Adrenal gland (tissue), 12 donors: ENCODE results near the gene MYO7A. TPM values are rescaled to one million over a fixed set of nuclear protein-coding genes. Genes with fewer than 3 reads are reported as not detected.

Source experiments
- DNase-seq, 7 donors: peaks; one replicate each; pipeline ENCODE4 v3.0.0-alpha.2; 2019 to 2020
- H3K27ac ChIP-seq, 5 donors: fragments of 200-600 bp; sonication (generic) in 4 of 5; 1 replicate in 3 of 5; 2 replicates in 2 of 5; pipeline versions ENCODE4 v1.5.1 to v1.8.0; 2016 to 2020; ENCODE audit warnings: mild to moderate bottlenecking in 1 of 5
- H3K27me3 ChIP-seq: fragments of 200-600 bp; 2 replicates; pipeline ENCODE4 v1.8.0; 2021
- H3K36me3 ChIP-seq, 2 donors: fragments of 200-600 bp; replicated peaks in 1 of 2; 1 replicate in 1 of 2; 2 replicates in 1 of 2; pipeline versions ENCODE4 v1.5.1 to v1.8.0; 2018 to 2022
- H3K4me1 ChIP-seq, 2 donors: fragments of 200-600 bp; replicated peaks in 1 of 2; 1 replicate in 1 of 2; 2 replicates in 1 of 2; pipeline versions ENCODE4 v1.5.1 to v1.8.0; 2018 to 2021
- H3K4me3 ChIP-seq, 4 donors: fragments of 200-600 bp; sonication (generic) in 3 of 4; one replicate each; pipeline ENCODE4 v1.5.1; 2016 to 2018
- H3K9me3 ChIP-seq, 3 donors: fragments of 200-600 bp; sonication (generic) in 1 of 3; replicated peaks in 1 of 3; 1 replicate in 2 of 3; 2 replicates in 1 of 3; pipeline versions ENCODE4 v1.5.1 to v1.8.0; 2016 to 2021
- POLR2A ChIP-seq, 2 donors: fragments of 450-650 bp; IDR thresholded peaks; one replicate each; pipeline ENCODE4 v1.6.1; 2017; ENCODE audit warnings: antibody characterized with exemption in 2 of 2, mild to moderate bottlenecking in 2 of 2, moderate library complexity in 1 of 2
- WGBS, 4 donors: extraction: QIAGEN DNeasy Blood & Tissue Kit in 2 of 4; methylation state at CpG; one replicate each; pipeline versions ENCODE4 v1.1.5 to v1.1.7; 2013 to 2017; 5-methylcytosine and 5-hydroxymethylcytosine counted together
- intact Hi-C, 2 donors: fragments of 100-400 bp; cut with DNase I; formaldehyde crosslinking; loops; one replicate each; pipeline versions ENCODE4 v1.14.1 to v1.15.0; 2022 to 2023
- polyA plus RNA-seq, 3 donors: library from polyadenylated mRNA; stranded (reverse); fragments of 200-250 nt in 2 of 3; fragments of 350-450 nt in 1 of 3; fragmentation: Illumina TruSeq in 1 of 3; extraction: RNeasy Lipid Tissue Mini Kit (QIAGEN cat#74804) in 1 of 3; gene quantifications; one replicate each; pipeline ENCODE4 v1.2.3, GENCODE V29; 2013 to 2014
- total RNA-seq, 9 donors: library from RNA; depleted of rRNA in 4 of 9; stranded (reverse); fragments of >200 nt in 4 of 9; fragments of 120-200 nt in 1 of 9; fragmentation: NEBNext Ultra II Directional in 1 of 9; extraction: Animal tissue kit (Norgen Biotek cat#: 25700) in 1 of 9; gene quantifications; one replicate each; pipeline versions ENCODE4 v1.1.0 to v1.2.4, GENCODE V29; 2013 to 2023
- TF ChIP-seq, protein P1 (sequence below), 6 experiments: fragments of 450-650 bp in 4 of 6; fragments of 200-600 bp in 2 of 6; sonication (generic) in 1 of 6; IDR thresholded peaks; 1 replicate in 5 of 6; 2 replicates in 1 of 6; pipeline versions ENCODE4 v1.5.1 to v1.8.0; 2016 to 2021; ENCODE audit warnings: antibody characterized with exemption in 6 of 6, mild to moderate bottlenecking in 2 of 6, moderate library complexity in 1 of 6
- donor health status: healthy with polysubstance abuse.
- donor health status: Bipolar disorder and iron deficiency.
- donor health status: DM: yes; HTN: yes; CAD: no.
- donor health status: DM: no; HTN: no; CAD: no.
- donor health status: DM: no; HTN: no; CAD: no.
- donor health status: DM: yes; HTN: yes; CAD: no.

MYO7A gene
- total and polyA plus RNA-seq, 12 donors = 5.5 to 175 (median 91.6) TPM

DNA sequence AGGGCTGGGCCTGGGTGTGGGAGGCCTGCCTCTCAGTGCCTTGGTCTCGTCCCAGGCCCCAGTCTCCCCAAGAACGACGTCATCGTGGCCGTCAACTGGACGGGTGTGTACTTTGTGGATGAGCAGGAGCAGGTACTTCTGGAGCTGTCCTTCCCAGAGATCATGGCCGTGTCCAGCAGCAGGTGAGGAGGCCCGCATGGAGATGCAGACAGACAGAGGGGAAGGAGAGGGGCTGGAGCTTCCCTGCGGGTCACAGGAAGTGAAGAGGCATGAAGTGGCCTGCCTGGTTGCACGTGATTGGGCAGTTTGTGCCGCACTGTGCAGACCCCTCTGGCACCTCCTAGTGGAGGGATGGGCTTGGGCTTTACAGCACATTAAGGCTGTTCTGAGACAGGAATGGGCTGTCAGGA is 70.4 kb downstream of the MYO7A start:
- H3K27me3 ChIP-seq = no peaks in the 10 kb centered on the region
- peaks cover 0 to 12% of the 10 kb centered on the region in 2 donors for H3K4me1 ChIP-seq
- 80 to 89% (median 84%) methylated on average over 11 of the region's 11 CpGs for WGBS, 4 donors
- peaks cover 0 to 61% of the 10 kb centered on the region in 2 donors for H3K36me3 ChIP-seq
- no peak overlapping the region for H3K4me3 ChIP-seq
- no peaks in the 10 kb centered on the region for H3K9me3 ChIP-seq
- intact Hi-C loops = no loop called here
- TF ChIP-seq, protein P1, sequence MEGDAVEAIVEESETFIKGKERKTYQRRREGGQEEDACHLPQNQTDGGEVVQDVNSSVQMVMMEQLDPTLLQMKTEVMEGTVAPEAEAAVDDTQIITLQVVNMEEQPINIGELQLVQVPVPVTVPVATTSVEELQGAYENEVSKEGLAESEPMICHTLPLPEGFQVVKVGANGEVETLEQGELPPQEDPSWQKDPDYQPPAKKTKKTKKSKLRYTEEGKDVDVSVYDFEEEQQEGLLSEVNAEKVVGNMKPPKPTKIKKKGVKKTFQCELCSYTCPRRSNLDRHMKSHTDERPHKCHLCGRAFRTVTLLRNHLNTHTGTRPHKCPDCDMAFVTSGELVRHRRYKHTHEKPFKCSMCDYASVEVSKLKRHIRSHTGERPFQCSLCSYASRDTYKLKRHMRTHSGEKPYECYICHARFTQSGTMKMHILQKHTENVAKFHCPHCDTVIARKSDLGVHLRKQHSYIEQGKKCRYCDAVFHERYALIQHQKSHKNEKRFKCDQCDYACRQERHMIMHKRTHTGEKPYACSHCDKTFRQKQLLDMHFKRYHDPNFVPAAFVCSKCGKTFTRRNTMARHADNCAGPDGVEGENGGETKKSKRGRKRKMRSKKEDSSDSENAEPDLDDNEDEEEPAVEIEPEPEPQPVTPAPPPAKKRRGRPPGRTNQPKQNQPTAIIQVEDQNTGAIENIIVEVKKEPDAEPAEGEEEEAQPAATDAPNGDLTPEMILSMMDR (IDR thresholded peaks at IDR 0.05) = peak in 1 of 6 experiments; percentile 19
- no peak for TF ChIP-seq POLR2A (IDR thresholded peaks at IDR 0.05)
- H3K27ac ChIP-seq = no peak overlapping the region
- peak in 4 of 7 donors; percentile 14 to 17 (median 14) for DNase-seq

DNA sequence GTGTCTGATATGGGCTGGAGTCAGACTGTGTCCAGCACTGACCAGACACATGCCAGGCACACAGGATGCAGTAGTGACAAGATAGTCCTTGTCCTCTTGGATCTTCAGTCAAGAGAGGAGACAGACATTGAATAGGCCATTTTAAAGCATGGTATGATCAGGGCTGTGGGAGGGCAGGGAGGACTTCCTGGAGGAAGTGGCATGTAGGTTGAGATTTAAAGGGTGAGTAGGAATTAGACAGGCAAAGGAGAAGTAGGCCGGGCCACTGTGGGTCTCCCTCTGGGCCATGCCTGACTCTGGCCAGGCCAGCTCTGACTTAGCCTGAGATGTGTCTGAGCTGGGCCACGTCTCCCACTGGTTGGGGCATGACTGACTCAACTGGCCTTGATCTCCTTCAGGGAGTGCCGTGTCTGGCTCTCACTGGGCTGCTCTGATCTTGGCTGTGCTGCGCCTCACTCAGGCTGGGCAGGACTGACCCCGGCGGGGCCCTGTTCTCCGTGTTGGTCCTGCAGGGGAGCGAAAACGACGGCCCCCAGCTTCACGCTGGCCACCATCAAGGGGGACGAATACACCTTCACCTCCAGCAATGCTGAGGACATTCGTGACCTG is 71.2 kb downstream of the MYO7A start:
- Histone ChIP-seq H3K27ac (no peak overlapping the region), H3K27me3 (no peaks in the 10 kb centered on the region), H3K4me3 (no peak overlapping the region), H3K9me3 (no peaks in the 10 kb centered on the region), H3K36me3 (peaks cover 0 to 61% of the 10 kb centered on the region in 2 donors), H3K4me1 (peaks cover 0 to 12% of the 10 kb centered on the region in 2 donors)
- intact Hi-C loops = no loop called here
- TF ChIP-seq, protein P1 (IDR thresholded peaks at IDR 0.05) = no peak
- no peak for TF ChIP-seq POLR2A (IDR thresholded peaks at IDR 0.05)
- peak; percentile 72 to 87 (median 82) for DNase-seq
- 54 to 70% (median 69%) methylated on average over 3 to 13 of the region's 13 CpGs for WGBS, 4 donors

DNA sequence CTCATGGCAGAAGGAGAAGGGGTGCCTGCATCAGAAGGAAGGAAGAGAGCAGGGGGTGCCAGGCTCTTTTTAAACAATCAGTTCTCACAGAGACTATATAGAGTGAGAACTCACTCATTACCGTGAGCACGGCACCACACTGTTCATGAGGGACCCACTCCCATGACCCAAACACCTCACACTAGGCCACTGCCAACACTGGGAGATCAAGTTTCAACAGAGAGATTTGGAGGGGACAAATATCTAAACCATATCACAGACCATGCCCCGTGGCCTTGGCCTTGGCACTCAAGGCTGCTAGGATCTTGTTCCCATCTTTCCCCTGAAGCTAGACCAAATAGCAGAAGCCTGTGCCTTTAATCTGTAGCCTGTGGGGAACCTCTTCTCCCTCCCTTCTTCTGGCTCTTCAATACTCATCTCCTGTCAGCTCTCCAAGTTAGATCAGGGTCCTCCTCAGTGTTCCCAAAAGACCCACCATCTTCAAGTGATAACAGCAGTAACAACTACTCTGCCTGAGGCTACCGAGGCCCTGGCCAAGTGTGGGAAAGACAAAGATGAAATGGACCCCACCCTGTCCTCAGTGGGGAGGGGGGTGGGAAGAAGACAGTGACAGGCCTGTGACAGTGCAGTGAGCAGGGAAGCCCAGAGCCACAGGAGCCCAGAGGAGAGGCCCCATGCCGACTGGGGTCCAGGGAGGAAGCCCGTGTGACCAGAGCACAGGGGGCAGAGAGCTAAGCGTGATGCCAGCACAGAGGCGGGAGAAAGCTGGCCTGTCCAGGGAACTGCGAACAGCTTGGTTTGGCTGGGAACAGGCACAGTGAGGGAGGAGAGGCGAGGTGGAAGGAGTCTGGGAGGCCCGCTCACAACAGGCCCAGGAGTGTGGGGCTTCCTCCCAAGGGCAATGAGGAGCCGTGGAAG is 72.6 kb downstream of the MYO7A start:
- TF ChIP-seq POLR2A (IDR thresholded peaks at IDR 0.05) = no peak
- TF ChIP-seq, protein P1 (IDR thresholded peaks at IDR 0.05) = no peak
- Histone ChIP-seq H3K4me3 (no peak overlapping the region), H3K4me1 (peaks cover 0 to 12% of the 10 kb centered on the region in 2 donors), H3K36me3 (peaks cover 0 to 52% of the 10 kb centered on the region in 2 donors), H3K9me3 (no peaks in the 10 kb centered on the region), H3K27me3 (no peaks in the 10 kb centered on the region), H3K27ac (no peak overlapping the region)
- intact Hi-C loops = loop anchor here (5.0 to 10.0 kb wide), 2 partner anchors 342 to 344 kb away; no protein-coding TSS in a partner anchor
- 79 to 88% (median 80%) methylated on average over 11 to 12 of the region's 12 CpGs for WGBS, 4 donors
- peak in 5 of 7 donors; percentile 7 to 38 (median 13) for DNase-seq

DNA sequence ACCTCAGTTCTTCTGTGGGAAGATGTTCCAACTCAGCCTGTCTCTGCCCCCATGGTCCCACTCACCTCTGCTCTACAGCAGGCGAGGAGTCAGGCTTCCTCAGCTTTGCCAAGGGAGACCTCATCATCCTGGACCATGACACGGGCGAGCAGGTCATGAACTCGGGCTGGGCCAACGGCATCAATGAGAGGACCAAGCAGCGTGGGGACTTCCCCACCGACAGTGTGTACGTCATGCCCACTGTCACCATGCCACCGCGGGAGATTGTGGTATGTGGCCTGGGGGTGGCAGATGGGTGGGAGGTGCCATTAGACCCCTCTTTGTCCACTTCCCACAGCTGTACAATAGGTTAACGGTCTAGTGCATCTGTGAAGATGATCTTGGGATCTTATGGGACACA is 73.3 kb downstream of the MYO7A start:
- WGBS, 4 donors = 88 to 93% (median 92%) methylated on average over 11 of the region's 11 CpGs
- intact Hi-C loops = loop anchor here (5.0 to 10.0 kb wide), 2 partner anchors 341 to 343 kb away; no protein-coding TSS in a partner anchor
- H3K27me3 ChIP-seq = no peaks in the 10 kb centered on the region
- no peak overlapping the region for H3K4me3 ChIP-seq
- H3K27ac ChIP-seq = no peak overlapping the region
- TF ChIP-seq POLR2A (IDR thresholded peaks at IDR 0.05) = no peak
- TF ChIP-seq, protein P1 (IDR thresholded peaks at IDR 0.05) = no peak
- H3K36me3 ChIP-seq = peaks cover 0 to 59% of the 10 kb centered on the region in 2 donors
- H3K4me1 ChIP-seq = peaks cover 0 to 12% of the 10 kb centered on the region in 2 donors
- no peaks in the 10 kb centered on the region for H3K9me3 ChIP-seq
- peak in 4 of 7 donors; percentile 5 to 45 (median 12) for DNase-seq
